HG03175 (cell line): ENCODE measurements around the gene ITGB5.
A peak's percentile ranks its signal among the peaks of the same experiment; 100 is the strongest.

Experiments
- ATAC-seq: cut with Tn5 transposase; IDR thresholded peaks from one replicate; pipeline ENCODE4 v1.9.1; 2021; ENCODE audit warnings: mild to moderate bottlenecking, moderate library complexity; ENCODE audit not compliant: unreplicated experiment

The ITGB5 gene, protein sequence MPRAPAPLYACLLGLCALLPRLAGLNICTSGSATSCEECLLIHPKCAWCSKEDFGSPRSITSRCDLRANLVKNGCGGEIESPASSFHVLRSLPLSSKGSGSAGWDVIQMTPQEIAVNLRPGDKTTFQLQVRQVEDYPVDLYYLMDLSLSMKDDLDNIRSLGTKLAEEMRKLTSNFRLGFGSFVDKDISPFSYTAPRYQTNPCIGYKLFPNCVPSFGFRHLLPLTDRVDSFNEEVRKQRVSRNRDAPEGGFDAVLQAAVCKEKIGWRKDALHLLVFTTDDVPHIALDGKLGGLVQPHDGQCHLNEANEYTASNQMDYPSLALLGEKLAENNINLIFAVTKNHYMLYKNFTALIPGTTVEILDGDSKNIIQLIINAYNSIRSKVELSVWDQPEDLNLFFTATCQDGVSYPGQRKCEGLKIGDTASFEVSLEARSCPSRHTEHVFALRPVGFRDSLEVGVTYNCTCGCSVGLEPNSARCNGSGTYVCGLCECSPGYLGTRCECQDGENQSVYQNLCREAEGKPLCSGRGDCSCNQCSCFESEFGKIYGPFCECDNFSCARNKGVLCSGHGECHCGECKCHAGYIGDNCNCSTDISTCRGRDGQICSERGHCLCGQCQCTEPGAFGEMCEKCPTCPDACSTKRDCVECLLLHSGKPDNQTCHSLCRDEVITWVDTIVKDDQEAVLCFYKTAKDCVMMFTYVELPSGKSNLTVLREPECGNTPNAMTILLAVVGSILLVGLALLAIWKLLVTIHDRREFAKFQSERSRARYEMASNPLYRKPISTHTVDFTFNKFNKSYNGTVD

GRCh38 chr3:124887177-124887931, at the start of gene ITGB5:
Gene ITGB5 (minus strand): TSS chr3:124887365. CDS start chr3:124887000, 365 bp downstream.
- peak; percentile 56 for ATAC-seq

DNA sequence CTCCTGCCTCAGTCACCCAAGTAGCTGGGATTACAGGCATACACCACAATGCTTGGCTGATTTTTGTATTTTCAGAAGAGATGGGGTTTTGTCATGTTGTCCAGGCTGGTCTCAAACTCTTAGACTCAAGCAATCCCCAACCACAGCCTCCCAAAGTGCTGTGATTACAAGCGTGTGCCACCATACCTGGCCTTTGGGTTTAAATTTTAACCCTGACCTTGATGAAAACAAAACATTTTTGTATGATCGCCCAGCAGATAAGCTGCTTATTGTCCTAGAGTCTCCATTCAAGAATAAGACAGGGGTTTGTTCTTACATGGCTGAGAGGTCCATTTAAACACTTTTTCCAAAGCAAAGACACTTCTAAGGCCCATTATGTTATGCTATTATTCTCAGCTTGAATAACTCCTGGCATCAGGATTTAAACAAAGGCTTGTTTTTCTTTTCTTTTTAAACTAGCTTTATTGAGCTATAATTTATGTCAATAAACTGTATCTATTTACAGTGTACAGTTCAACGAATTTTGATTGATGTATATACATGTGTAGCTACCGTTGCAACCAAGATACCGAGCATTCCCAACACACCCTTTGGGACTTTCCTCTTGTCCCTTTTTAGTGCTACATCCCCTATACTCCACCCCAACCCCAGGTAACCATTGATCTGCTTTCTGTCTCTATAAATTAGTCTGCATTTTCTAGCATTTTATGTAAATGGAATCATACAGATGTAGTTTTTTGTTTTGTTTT, 48.8 kb upstream of the ITGB5 start:
- no peak for ATAC-seq

DNA sequence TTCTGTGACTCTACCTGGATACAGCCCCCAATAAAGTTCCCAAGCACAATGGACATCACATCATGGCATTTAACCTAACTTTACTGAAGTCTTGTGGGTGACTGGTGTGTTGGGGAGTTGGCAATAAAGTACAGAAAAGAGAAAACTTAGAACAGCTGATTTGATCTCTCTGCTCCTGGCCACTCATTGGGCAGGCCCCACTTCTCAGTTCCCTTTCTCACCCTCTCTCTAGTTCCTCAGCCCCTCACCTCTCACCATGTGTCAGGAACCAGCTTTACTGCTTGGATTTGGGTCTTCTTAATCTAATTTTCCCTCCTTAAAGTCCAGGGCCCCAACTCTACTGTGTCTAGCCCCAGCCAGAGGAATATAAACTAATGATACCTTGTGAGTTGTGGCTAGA, 48.1 kb upstream of the ITGB5 start:
- ATAC-seq: peak; percentile 83

- no peak for ATAC-seq
These were observed 47.4 kb upstream of the ITGB5 start, which contains the start of gene MUC13 for GRCh38 chr3:124934577-124934976. Gene MUC13 (minus strand): TSS chr3:124934751. CDS start chr3:124934712, 39 bp downstream.

- ATAC-seq: no peak
These were observed 41.4 kb upstream of the ITGB5 start for GRCh38 chr3:124928333-124929202.

DNA sequence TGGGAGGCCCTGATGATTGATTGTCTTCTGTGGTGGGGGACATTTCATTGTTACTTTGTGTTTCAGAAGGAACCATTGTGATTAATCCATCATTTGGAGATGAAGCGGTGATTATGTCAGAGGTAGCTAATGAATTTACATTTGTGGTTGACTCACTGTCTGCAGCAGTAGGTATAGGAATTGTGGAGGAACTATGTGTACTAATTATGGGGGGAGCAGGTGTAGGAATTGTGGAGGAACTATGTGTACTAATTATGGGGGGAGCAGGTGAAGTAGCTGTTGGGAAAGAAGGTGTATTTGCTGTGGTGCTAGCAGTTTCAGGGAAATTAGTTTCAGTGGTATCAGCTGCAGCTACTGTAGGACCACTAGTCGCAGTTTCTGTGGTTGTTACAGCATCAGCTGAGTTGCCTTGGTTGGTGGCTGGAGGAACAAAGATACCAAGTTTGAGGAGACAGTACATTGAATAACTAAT, 40.4 kb upstream of the ITGB5 start:
- peak; percentile 72 for ATAC-seq

DNA sequence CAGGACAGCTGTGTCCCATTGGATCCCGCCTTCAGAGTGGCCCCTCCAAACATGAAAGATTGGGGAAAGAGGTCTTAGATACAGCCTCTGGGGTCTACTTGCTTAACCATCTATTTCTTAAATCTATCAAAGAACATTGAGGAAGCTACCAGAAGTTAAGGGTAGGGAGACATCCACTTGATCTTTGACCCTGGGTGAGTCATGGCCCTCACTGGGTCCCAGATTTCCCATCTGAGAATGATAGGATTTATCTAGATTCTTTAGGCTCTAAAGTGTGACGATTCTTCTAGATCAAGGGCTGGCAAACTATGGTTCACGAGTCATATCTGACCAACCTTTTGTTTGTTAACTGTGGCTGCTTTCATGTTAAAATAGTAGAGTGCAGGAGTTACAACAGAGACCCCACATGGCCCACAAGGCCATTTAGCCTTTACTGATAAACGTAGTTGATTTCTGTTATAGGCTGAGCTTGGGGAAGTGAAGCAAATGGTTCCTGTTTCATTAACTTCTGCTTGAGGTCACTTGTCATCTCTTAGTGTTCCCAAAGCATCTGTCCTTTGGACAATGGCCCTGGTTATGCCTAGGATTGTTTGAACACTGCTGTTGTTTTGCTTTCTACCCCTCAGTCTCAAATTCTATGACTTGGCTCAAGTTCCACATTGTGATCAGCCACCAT, 39.4 kb upstream of the ITGB5 start:
- ATAC-seq: no peak

DNA sequence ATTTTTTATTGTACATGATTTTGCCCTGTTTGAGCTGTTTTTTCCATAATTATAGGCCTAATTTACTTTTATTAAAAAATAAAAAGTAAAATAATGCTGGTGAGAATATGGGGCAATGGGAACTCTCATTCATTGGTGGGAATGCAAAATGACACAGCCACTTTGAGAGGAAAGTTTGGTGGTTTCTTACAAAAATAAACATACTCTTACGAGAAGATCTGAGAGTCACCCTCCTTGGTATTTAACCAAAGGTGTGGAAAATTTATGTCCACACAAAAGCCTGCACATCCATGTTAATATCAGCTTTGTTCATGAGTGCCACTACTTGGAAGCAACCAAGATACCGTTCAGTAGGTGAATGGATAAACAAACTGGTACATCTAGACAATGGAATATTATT, 37.6 kb upstream of the ITGB5 start:
- ATAC-seq: no peak

DNA sequence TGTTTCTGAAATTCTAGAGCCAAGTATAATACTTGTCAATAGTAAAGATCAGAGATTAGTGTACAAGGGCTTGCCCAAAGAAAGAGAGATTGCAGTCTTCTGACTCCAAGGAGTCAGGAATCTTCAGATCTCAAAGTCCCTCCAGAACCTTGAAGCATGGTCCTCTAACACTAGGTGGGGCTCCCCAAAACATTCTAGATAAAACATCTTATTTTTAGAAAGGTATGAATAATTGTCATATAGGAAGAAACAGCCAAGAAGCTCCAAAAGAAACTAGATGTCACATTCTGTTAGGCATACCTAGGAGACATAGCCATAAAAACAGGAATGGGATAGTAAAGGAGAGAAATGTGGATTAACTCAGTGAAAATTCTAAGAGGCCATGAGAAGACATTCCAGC, 36.7 kb upstream of the ITGB5 start:
- ATAC-seq: no peak

GRCh38 chr3:124920718-124921117, 33.6 kb upstream of the ITGB5 start:
- no peak for ATAC-seq

DNA sequence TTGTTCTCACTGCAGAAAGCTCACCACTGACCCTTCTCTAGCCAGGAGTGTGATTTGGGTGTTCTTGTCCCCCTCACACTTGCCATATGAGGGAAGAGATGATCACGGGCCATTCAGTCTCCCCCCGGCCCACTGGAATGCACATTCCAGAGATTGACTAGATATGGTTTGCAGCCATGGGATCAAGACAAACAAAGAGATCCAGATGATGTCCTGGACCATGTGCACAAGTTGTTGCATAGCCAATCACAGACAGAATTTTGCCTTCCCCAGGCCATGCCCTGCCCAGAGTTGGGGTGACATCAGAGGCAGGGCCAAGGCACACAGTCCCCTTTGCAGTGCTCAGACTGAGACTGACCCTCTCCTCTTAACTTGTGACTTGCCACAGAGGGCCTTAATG, 32.6 kb upstream of the ITGB5 start:
- ATAC-seq: no peak

- ATAC-seq: no peak
These were observed 31.4 kb upstream of the ITGB5 start for GRCh38 chr3:124918524-124918923.

DNA sequence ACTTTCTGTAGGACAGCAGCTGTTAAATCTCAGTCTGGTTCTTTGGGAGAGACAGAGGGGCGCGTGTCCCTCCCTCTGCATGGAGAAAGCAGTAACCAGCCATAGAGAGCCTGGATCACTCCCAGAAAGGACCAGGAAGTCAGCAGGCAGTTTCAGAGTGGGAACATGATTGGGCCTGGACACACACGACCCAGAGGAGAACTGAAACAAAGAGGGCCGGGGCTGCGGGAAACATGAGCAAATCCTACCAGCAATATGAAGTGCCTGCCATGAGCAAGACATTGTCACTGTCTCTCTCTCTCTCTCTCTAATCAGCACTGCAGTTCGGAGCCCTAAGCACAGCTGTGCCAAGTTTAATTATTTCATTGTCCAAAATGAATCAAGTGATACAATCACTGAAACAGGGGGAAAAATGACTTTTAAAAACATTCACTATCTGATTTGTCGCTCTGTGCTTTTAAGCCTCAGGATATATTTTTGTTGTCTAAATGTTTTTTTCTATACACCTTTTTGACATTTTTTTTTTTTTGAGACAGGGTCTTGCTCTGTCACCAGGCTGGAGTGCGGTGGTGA, 29.8 kb upstream of the ITGB5 start:
- no peak for ATAC-seq

DNA sequence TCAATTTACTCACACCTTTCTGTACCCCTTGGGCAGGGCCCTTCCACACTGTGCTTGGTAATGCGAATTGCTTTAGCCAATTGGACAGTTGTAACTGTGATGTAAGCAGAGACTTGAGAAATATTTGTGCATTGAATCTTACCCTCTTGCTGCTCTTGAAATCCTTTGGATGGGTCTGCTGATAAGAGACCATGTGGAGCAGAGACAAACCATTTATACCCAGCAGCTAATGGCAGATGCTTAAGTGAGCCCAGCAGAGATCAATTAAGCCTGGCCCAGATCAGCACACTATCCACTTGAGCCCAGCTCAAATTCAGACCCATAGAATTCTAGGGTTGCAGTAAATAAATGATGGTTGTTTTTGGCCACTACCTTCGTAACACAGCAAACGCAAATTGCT, 28.1 kb upstream of the ITGB5 start:
- no peak for ATAC-seq

- no peak for ATAC-seq
These were observed 20.8 kb upstream of the ITGB5 start for GRCh38 chr3:124907957-124908356.

- ATAC-seq: no peak
These were observed 17.8 kb upstream of the ITGB5 start for GRCh38 chr3:124904835-124905492.

DNA sequence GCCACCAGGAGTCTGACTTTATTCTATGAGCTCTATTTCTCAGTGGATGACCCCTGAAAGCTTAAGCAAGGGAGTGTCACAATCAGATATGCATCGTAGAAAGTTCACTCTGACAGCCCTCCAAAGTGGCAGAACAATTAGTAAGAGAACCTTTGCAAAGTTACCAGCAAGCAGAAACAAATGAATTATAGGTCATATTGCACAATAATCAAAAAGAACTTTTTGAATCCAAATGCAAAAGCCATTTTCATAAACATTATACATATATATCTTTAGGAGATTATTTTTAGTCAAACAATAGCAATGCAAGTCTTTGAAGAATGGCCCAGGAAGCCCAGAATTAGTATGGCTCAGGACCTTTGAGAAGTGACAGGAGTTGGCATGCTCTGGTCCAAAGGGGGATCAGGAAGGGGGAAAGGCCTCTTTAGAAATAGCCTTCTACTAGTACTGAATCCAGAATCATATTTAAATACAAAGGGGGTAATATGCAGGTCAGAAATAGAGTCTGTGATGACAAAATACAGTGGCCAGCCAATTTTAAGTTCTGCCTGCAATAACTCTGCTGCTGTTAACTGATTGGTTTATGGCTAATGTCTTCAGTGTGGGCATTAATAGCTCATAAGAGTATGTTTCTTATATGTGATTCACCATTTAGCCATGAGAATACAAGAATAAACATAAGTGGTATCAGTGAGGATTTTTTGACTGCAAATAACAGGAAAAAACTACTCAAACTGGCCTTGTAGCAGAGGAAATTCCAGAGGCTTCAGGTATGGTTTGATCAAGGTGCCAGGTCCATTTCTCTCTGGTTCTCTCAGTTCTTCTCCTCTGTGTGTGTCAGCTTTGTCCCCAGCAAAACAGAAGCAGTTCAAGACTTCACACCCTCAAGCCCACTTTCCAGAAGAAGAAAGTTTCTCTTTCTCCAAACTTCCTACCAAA, 17.0 kb upstream of the ITGB5 start:
- ATAC-seq: no peak
